ENCODE measurements around the gene TTLL5.

DNA sequence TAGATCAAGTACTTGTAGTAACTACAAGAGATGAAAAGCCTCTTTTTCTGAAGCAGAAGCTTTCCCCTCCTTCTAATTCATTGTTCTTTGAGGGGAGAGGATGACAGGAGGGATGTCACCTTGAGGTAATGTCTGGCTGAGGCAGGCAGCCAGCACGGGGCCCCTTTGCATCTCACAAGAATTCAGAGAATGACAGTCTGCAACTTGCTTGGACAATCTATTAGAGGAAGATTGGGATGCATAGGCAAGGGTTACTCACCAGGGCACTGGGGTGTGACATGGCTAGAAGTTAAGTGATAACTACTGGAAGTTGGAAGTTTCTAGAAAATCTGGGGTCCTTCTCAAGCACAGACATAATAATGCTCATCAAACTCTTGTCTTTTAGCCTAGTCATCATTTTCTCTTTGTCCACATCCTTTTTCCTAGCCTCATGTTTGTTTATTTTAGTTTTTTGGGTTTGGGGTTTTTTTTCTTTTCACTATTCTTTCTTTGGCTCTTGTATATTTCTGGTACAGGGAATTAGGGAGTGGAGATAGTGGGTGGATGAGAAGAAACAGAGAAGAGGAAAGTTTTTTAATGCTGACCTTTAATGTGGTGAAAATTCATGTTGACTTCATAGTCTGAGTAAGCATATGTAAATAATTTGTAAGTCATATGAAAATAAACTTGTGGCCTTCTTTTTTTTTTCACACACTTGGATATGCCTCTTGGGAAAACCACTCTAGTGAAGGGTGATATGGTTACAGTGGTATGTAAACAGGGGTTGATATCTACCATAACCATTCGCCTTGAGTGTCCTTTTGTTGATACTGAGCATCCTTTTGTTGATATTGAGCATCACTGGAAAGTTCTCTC lies 55.1 kb downstream of the TTLL5 start:
- TF ChIP-seq JUNB (CRISPR knock-in tag; IDR thresholded peaks at IDR 0.05; ENCODE audit: borderline replicate concordance), result no peak
- TF ChIP-seq, protein P1, sequence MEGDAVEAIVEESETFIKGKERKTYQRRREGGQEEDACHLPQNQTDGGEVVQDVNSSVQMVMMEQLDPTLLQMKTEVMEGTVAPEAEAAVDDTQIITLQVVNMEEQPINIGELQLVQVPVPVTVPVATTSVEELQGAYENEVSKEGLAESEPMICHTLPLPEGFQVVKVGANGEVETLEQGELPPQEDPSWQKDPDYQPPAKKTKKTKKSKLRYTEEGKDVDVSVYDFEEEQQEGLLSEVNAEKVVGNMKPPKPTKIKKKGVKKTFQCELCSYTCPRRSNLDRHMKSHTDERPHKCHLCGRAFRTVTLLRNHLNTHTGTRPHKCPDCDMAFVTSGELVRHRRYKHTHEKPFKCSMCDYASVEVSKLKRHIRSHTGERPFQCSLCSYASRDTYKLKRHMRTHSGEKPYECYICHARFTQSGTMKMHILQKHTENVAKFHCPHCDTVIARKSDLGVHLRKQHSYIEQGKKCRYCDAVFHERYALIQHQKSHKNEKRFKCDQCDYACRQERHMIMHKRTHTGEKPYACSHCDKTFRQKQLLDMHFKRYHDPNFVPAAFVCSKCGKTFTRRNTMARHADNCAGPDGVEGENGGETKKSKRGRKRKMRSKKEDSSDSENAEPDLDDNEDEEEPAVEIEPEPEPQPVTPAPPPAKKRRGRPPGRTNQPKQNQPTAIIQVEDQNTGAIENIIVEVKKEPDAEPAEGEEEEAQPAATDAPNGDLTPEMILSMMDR (CRISPR knock-in tag; IDR thresholded peaks at IDR 0.05), result no peak
- no peak for TF ChIP-seq POLR2A (IDR thresholded peaks at IDR 0.05; ENCODE audit: insufficient read depth in 1 of 2, low read depth in 2 of 2, low read length in 2 of 2)
- TF ChIP-seq FOXM1 (CRISPR knock-in tag; IDR thresholded peaks at IDR 0.05), result no peak
- TF ChIP-seq POLR2G (IDR thresholded peaks at IDR 0.05; ENCODE audit: low read depth, low read length), result no peak
- TF ChIP-seq ZNF101 (CRISPR knock-in tag; IDR thresholded peaks at IDR 0.05; ENCODE audit: borderline replicate concordance, low read depth), result no peak
- no peak for TF ChIP-seq RXRA (CRISPR knock-in tag; IDR thresholded peaks at IDR 0.05)
- TF ChIP-seq SRSF9 (IDR thresholded peaks at IDR 0.05; ENCODE audit: borderline replicate concordance, insufficient read depth, low read depth, low read length, poor library complexity, severe bottlenecking), result no peak
- no peak for TF ChIP-seq FOXC1 (CRISPR knock-in tag; IDR thresholded peaks at IDR 0.05; ENCODE audit: borderline replicate concordance)
- no peak for TF ChIP-seq TAF1 (CRISPR knock-in tag; IDR thresholded peaks at IDR 0.05)
- TF ChIP-seq, protein P2, sequence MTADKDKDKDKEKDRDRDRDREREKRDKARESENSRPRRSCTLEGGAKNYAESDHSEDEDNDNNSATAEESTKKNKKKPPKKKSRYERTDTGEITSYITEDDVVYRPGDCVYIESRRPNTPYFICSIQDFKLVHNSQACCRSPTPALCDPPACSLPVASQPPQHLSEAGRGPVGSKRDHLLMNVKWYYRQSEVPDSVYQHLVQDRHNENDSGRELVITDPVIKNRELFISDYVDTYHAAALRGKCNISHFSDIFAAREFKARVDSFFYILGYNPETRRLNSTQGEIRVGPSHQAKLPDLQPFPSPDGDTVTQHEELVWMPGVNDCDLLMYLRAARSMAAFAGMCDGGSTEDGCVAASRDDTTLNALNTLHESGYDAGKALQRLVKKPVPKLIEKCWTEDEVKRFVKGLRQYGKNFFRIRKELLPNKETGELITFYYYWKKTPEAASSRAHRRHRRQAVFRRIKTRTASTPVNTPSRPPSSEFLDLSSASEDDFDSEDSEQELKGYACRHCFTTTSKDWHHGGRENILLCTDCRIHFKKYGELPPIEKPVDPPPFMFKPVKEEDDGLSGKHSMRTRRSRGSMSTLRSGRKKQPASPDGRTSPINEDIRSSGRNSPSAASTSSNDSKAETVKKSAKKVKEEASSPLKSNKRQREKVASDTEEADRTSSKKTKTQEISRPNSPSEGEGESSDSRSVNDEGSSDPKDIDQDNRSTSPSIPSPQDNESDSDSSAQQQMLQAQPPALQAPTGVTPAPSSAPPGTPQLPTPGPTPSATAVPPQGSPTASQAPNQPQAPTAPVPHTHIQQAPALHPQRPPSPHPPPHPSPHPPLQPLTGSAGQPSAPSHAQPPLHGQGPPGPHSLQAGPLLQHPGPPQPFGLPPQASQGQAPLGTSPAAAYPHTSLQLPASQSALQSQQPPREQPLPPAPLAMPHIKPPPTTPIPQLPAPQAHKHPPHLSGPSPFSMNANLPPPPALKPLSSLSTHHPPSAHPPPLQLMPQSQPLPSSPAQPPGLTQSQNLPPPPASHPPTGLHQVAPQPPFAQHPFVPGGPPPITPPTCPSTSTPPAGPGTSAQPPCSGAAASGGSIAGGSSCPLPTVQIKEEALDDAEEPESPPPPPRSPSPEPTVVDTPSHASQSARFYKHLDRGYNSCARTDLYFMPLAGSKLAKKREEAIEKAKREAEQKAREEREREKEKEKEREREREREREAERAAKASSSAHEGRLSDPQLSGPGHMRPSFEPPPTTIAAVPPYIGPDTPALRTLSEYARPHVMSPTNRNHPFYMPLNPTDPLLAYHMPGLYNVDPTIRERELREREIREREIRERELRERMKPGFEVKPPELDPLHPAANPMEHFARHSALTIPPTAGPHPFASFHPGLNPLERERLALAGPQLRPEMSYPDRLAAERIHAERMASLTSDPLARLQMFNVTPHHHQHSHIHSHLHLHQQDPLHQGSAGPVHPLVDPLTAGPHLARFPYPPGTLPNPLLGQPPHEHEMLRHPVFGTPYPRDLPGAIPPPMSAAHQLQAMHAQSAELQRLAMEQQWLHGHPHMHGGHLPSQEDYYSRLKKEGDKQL (CRISPR knock-in tag; IDR thresholded peaks at IDR 0.05; ENCODE audit: low read depth), result no peak
- TF ChIP-seq, protein P3, sequence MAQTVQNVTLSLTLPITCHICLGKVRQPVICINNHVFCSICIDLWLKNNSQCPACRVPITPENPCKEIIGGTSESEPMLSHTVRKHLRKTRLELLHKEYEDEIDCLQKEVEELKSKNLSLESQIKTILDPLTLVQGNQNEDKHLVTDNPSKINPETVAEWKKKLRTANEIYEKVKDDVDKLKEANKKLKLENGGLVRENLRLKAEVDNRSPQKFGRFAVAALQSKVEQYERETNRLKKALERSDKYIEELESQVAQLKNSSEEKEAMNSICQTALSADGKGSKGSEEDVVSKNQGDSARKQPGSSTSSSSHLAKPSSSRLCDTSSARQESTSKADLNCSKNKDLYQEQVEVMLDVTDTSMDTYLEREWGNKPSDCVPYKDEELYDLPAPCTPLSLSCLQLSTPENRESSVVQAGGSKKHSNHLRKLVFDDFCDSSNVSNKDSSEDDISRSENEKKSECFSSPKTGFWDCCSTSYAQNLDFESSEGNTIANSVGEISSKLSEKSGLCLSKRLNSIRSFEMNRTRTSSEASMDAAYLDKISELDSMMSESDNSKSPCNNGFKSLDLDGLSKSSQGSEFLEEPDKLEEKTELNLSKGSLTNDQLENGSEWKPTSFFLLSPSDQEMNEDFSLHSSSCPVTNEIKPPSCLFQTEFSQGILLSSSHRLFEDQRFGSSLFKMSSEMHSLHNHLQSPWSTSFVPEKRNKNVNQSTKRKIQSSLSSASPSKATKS (CRISPR knock-in tag; IDR thresholded peaks at IDR 0.05), result no peak
- peak; percentile 94 to 96 for TF ChIP-seq MAFK (conservative IDR thresholded peaks at IDR 0.05 in 1 of 2, IDR thresholded peaks at IDR 0.05 in 1 of 2; ENCODE audit: low read length in 2 of 2)
- TF ChIP-seq ETV5 (CRISPR knock-in tag; IDR thresholded peaks at IDR 0.05; ENCODE audit: borderline replicate concordance), result no peak
